HepG2 (cell line): ENCODE data around the gene TNRC18.

Experiments used
- ATF6 ChIP-seq: sonication (generic); formaldehyde crosslinking; conservative IDR thresholded peaks from 2 replicates; pipeline ENCODE4 v1.4.0; 2020; ENCODE audit warnings: missing genetic modification reagents
- CTCF ChIP-seq: sonication (generic); formaldehyde crosslinking; IDR thresholded peaks from 2 replicates; pipeline ENCODE4 v1.5.0; 2020; ENCODE audit warnings: mild to moderate bottlenecking, missing genetic modification reagents, moderate library complexity
- NCOA2 ChIP-seq: sonication (generic); formaldehyde crosslinking; IDR thresholded peaks from 2 replicates; pipeline ENCODE4 v1.8.0; 2022; ENCODE audit warnings: inconsistent platforms

- TF ChIP-seq NCOA2 (CRISPR knock-in tag) (no peak), CTCF (CRISPR knock-in tag) (no peak), ATF6 (CRISPR knock-in tag) (no peak)
Measured at GRCh38 chr7:5387711-5388245, 35.9 kb downstream of the TNRC18 start.
